Panc1 (cell line): ENCODE results near the gene SYCP2L. TPM values are rescaled to one million over a fixed set of nuclear protein-coding genes. Genes with fewer than 3 reads are reported as not detected.

Source experiments
- ATAC-seq: fragments of 200-7000 bp; cut with Tn5 transposase; 2 replicates; pipeline ENCODE4 v1.9.1; 2020; ENCODE audit warnings: mild to moderate bottlenecking, moderate library complexity
- BruUV-seq: library from RNA; stranded (reverse); fragments of 400-500 nt; replicated peaks from 2 replicates; lab custom pipeline; 2021; lab: Mats Ljungman, UMichigan
- CTCF ChIA-PET: fragments of 300-600 bp; sonication (Branson Sonifier 250); formaldehyde crosslinking; loops from one replicate; lab custom pipeline; 2022; ENCODE audit warnings: antibody characterized with exemption; lab: Charles Lee
- POLR2A ChIA-PET: fragments of 300-600 bp; sonication (Branson Sonifier 250); formaldehyde crosslinking; loops from one replicate; lab custom pipeline; 2022; ENCODE audit warnings: antibody characterized with exemption; lab: Charles Lee
- DNase-seq: peaks from one replicate; pipeline ENCODE4 v3.0.0-alpha.2; 2010; ENCODE audit warnings: low read depth, low spot score
- H3K27ac ChIP-seq: 2 replicates; pipeline ENCODE4 v1.5.1; 2011; ENCODE audit warnings: mild to moderate bottlenecking, low read length, inconsistent platforms
- H3K27me3 ChIP-seq: fragments of 200-500 bp; sonication (Bioruptor generic); 2 replicates; pipeline ENCODE4 v1.6.0; 2014; ENCODE audit warnings: low read length, inconsistent platforms; ENCODE audit not compliant: control insufficient read depth, insufficient read depth
- H3K36me3 ChIP-seq: fragments of 200-500 bp; sonication (Bioruptor generic); 2 replicates; pipeline ENCODE4 v1.5.1; 2014; ENCODE audit warnings: inconsistent platforms, mild to moderate bottlenecking, low read length, moderate library complexity; ENCODE audit not compliant: control insufficient read depth, insufficient read depth
- H3K4me1 ChIP-seq: 2 replicates; pipeline ENCODE4 v1.5.1; 2011; ENCODE audit warnings: inconsistent platforms, mild to moderate bottlenecking, low read length, moderate library complexity; ENCODE audit not compliant: control insufficient read depth, insufficient read depth
- H3K4me3 ChIP-seq, 2 experiments: 2 replicates each; pipeline ENCODE4 v1.5.1; 2011 to 2012; ENCODE audit warnings: low read depth in 2 of 2, low read length in 2 of 2, mild to moderate bottlenecking in 2 of 2, inconsistent platforms in 1 of 2, moderate library complexity in 1 of 2
- H3K9me3 ChIP-seq: fragments of 200-500 bp; sonication (Bioruptor generic); 2 replicates; pipeline ENCODE4 v1.5.1; 2014; ENCODE audit warnings: low read depth, mild to moderate bottlenecking, inconsistent platforms, low read length, moderate library complexity; ENCODE audit not compliant: control insufficient read depth, insufficient read depth
- CTCF ChIP-seq: fragments of 450-650 bp; IDR thresholded peaks from 2 replicates; pipeline ENCODE4 v1.5.1; 2017; ENCODE audit warnings: mild to moderate bottlenecking
- POLR2AphosphoS5 ChIP-seq: IDR thresholded peaks from 2 replicates; pipeline ENCODE4 v1.6.1; 2012; ENCODE audit warnings: mild to moderate bottlenecking, low read depth, low read length, moderate library complexity
- REST ChIP-seq, 2 experiments: IDR thresholded peaks; 2 replicates each; pipeline ENCODE4 v1.6.1; 2011 to 2012; ENCODE audit warnings: low read depth in 2 of 2, control low read depth in 1 of 2, low read length in 1 of 2, mild to moderate bottlenecking in 1 of 2, moderate library complexity in 1 of 2; ENCODE audit not compliant: insufficient read depth in 1 of 2
- SIN3A ChIP-seq: IDR thresholded peaks from 2 replicates; pipeline ENCODE4 v1.6.1; 2012; ENCODE audit warnings: low read depth, mild to moderate bottlenecking, low read length, moderate library complexity, borderline replicate concordance; ENCODE audit not compliant: insufficient read depth
- TCF7L2 ChIP-seq: IDR thresholded peaks from 2 replicates; pipeline ENCODE4 v1.6.1; 2011; ENCODE audit warnings: mild to moderate bottlenecking, low read depth, low read length, inconsistent platforms
- in situ Hi-C: cut with HindIII; loops from 2 replicates; pipeline ENCODE4 v1.10.0; 2016; ENCODE audit warnings: low sequenced_read_pairs, low pct_unique_long_range_greater_than_20kb
- intact Hi-C: fragments of 100-400 bp; cut with micrococcal nuclease; formaldehyde crosslinking; loops from one replicate; pipeline ENCODE4 v1.10.0; 2022; ENCODE audit not compliant: unreplicated experiment
- total RNA-seq: library from RNA; stranded (reverse); gene quantifications from one replicate; pipeline ENCODE4 v1.2.1, GENCODE V29; 2021; ENCODE audit not compliant: unreplicated experiment

SYCP2L gene
- total RNA-seq, 1 experiment from 2014 or later = 2.4 TPM

- ATAC-seq (no peak), DNase-seq (no peak)
- no TSS peak for BruUV-seq
- H3K27ac ChIP-seq = no peak overlapping the region
- POLR2A ChIA-PET = no interaction called here
- TF ChIP-seq TCF7L2 = no peak
- no peak for TF ChIP-seq SIN3A
- TF ChIP-seq REST (IDR thresholded peaks at IDR 0.05; ENCODE audit: insufficient read depth in 1 of 2, low read depth in 2 of 2, low read length in 1 of 2) = no peak
- no peak for TF ChIP-seq CTCF
- TF ChIP-seq POLR2AphosphoS5 = no peak
- no peaks in the 10 kb centered on the region for H3K27me3 ChIP-seq
- no peak overlapping the region for H3K4me3 ChIP-seq
- in situ Hi-C loops (no loop called here), intact Hi-C loops (no loop called here)
- H3K9me3 ChIP-seq = no peaks in the 10 kb centered on the region
- H3K4me1 ChIP-seq = no peaks in the 10 kb centered on the region
- H3K36me3 ChIP-seq = no peaks in the 10 kb centered on the region
- CTCF ChIA-PET = no interaction called here
Measured at GRCh38 chr6:10874207-10874606, 12.6 kb upstream of the SYCP2L start.

GRCh38 chr6:10875026-10875425 is 11.8 kb upstream of the SYCP2L start:
- Histone ChIP-seq H3K36me3 (no peaks in the 10 kb centered on the region), H3K4me1 (no peaks in the 10 kb centered on the region), H3K27ac (no peak overlapping the region), H3K27me3 (no peaks in the 10 kb centered on the region), H3K9me3 (no peaks in the 10 kb centered on the region), H3K4me3 (no peak overlapping the region)
- POLR2A ChIA-PET = no interaction called here
- no TSS peak for BruUV-seq
- TF ChIP-seq REST (IDR thresholded peaks at IDR 0.05; ENCODE audit: insufficient read depth in 1 of 2, low read depth in 2 of 2, low read length in 1 of 2) (no peak), CTCF (no peak)
- DNase-seq (no peak), ATAC-seq (no peak)
- CTCF ChIA-PET = no interaction called here
- intact Hi-C loops (no loop called here), in situ Hi-C loops (no loop called here)
